D721Med (cell line): Measurements from ENCODE around the gene AMIGO2.
"Not testable (repeated sequence)": the region's sequence is repeated elsewhere in the genome, so short reads cannot be mapped to it uniquely, and the experiment has no call there.

ENCODE experiments used
- DNase-seq: peaks from one replicate; pipeline ENCODE4 v3.0.0; 2011; ENCODE audit warnings: low spot score; ENCODE audit not compliant: insufficient read length
- FAIRE-seq: peaks from 2 replicates; lab custom pipeline; 2011; peaks lifted over from hg19 to GRCh38; lab: Jason Lieb, UNC
- TF ChIP-seq, protein P1 (sequence below): IDR thresholded peaks from 2 replicates; pipeline ENCODE4 v1.5.1; 2012; ENCODE audit warnings: mild to moderate bottlenecking, control low read depth; ENCODE audit not compliant: insufficient read depth; ENCODE audit errors: missing control alignments

AMIGO2 gene

GRCh38 chr12:47065546-47065945 is 14.2 kb downstream of the AMIGO2 start:
- TF ChIP-seq, protein P1, sequence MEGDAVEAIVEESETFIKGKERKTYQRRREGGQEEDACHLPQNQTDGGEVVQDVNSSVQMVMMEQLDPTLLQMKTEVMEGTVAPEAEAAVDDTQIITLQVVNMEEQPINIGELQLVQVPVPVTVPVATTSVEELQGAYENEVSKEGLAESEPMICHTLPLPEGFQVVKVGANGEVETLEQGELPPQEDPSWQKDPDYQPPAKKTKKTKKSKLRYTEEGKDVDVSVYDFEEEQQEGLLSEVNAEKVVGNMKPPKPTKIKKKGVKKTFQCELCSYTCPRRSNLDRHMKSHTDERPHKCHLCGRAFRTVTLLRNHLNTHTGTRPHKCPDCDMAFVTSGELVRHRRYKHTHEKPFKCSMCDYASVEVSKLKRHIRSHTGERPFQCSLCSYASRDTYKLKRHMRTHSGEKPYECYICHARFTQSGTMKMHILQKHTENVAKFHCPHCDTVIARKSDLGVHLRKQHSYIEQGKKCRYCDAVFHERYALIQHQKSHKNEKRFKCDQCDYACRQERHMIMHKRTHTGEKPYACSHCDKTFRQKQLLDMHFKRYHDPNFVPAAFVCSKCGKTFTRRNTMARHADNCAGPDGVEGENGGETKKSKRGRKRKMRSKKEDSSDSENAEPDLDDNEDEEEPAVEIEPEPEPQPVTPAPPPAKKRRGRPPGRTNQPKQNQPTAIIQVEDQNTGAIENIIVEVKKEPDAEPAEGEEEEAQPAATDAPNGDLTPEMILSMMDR: no peak
- DNase-seq: no peak
- FAIRE-seq: no peak

DNA sequence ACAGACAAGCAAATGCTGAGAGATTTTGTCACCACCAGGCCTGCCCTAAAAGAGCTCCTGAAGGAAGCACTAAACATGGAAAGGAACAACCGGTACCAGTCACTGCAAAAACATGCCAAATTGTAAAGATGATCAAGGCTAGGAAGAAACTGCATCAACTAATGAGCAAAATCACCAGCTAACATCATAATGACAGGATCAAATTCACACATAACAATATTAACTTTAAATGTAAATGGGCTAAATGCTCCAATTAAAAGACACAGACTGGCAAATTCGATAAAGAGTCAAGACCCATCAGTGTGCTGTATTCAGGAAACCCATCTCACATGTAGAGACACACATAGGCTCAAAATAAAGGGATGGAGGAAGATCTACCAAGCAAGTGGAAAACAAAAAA is 21.1 kb downstream of the AMIGO2 start:
- not testable (repeated sequence) for FAIRE-seq, DNase-seq

GRCh38 chr12:47056944-47057343 is 22.8 kb downstream of the AMIGO2 start:
- DNase-seq, FAIRE-seq: not testable (repeated sequence)

- FAIRE-seq: not testable (repeated sequence)
These were observed 23.9 kb downstream of the AMIGO2 start for GRCh38 chr12:47055856-47056255.

DNA sequence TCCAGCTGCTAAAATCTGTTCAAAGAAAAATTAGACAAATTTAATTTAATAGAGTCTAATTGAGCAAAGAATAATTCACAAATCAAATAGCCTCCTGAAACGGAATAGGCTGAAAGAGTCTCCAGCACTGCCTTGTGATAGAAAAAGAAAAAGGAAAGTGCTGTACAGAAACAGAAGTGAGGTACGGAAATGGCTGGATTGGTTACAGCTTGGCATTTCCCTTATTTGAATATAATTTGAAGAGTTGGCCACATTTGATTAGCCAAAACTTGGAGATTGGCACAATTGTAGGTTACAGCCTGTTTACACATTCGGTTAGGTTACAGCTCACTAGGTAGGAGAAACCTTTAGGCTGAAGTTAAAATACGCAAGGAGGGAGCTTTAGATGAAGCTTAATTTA is 25.1 kb downstream of the AMIGO2 start:
- no peak for DNase-seq
- TF ChIP-seq, protein P1: no peak
- FAIRE-seq: no peak

More at GRCh38 chr12:47055856-47056255, 23.9 kb downstream of the AMIGO2 start:
- DNase-seq: not testable (repeated sequence)

- TF ChIP-seq, protein P1: no peak
- DNase-seq (no peak), FAIRE-seq (no peak)
These were observed 25.8 kb downstream of the AMIGO2 start for GRCh38 chr12:47053961-47054360.

- FAIRE-seq: no peak
These were observed 27.5 kb downstream of the AMIGO2 start for GRCh38 chr12:47052274-47052673.

DNA sequence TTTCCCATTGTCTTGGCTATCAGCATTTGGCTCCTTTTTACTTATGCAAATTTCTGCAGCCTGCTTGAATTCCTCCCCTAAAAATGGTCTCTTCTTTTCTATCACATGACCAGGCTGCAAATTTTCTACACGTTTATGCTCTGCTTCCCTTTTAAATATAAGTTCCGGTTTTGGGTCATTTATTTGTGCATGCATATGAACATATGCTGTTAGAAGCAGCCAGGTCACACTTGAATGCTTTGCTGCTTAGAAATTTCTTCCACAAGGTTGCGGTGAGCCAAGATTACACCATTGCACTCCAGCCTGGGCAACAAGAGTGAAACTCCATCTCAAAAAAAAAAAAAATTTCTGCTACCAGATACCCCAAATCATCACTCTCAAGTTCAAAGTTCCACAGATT is 28.5 kb downstream of the AMIGO2 start:
- DNase-seq, FAIRE-seq: not testable (repeated sequence)

More at GRCh38 chr12:47052274-47052673, 27.5 kb downstream of the AMIGO2 start:
- no peak for DNase-seq
- TF ChIP-seq, protein P1: no peak

DNA sequence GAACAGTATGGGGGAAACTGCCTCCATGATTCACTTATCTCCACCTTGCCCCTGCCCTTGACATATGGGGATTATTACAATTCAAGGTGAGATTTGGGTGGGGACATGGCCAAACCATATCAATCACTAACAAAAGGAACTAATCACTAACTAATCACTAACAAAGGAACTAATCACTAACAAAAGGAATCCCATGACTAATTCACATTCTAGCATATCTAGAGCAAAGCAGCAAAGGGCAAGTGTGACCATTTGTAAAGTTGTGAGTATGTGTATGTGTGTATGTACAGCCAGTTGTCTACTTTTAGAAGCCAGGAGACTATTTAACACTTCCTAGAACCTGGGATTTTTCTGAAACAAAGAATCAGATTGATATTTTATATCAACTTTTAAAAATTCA is 31.2 kb downstream of the AMIGO2 start:
- TF ChIP-seq, protein P1: no peak
- FAIRE-seq (no peak), DNase-seq (no peak)
